Measurements from ENCODE around the gene CYP4F8. TPM values are rescaled to one million over a fixed set of nuclear protein-coding genes. Genes with fewer than 3 reads are reported as not detected.

The CYP4F8 gene
- total RNA-seq, 1 donor from 2014 or later = not detected

DNA sequence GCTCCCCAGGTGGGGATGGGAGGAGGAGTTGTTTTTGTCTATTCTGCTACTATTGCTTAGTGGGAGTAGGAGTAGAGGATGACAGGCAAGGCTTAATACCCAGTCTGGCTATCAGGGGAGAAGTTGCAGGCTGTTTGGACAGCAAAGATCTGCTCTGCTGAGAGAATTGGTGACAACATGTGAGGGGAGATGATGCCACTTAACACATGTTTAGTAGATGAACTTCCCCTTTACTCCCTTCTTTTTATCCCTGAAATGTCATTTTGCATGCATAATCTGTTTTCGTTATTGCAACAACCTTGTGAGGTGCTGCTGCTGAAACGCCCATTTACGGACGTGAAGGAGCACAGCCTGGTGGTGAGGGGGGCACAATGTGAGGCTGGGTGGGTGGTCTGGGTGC, 54.9 kb downstream of the CYP4F8 start:
- TF ChIP-seq, protein P1, sequence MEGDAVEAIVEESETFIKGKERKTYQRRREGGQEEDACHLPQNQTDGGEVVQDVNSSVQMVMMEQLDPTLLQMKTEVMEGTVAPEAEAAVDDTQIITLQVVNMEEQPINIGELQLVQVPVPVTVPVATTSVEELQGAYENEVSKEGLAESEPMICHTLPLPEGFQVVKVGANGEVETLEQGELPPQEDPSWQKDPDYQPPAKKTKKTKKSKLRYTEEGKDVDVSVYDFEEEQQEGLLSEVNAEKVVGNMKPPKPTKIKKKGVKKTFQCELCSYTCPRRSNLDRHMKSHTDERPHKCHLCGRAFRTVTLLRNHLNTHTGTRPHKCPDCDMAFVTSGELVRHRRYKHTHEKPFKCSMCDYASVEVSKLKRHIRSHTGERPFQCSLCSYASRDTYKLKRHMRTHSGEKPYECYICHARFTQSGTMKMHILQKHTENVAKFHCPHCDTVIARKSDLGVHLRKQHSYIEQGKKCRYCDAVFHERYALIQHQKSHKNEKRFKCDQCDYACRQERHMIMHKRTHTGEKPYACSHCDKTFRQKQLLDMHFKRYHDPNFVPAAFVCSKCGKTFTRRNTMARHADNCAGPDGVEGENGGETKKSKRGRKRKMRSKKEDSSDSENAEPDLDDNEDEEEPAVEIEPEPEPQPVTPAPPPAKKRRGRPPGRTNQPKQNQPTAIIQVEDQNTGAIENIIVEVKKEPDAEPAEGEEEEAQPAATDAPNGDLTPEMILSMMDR (IDR thresholded peaks at IDR 0.05; ENCODE audit: insufficient read depth, low read length, severe bottlenecking) = no peak
- no peak for FAIRE-seq
- DNase-seq (ENCODE audit: low read depth) = no peak
- no peaks in the 10 kb centered on the region for H3K36me3 ChIP-seq (ENCODE audit: control insufficient read depth, insufficient read depth, low read length)
- no peak overlapping the region for H3K4me3 ChIP-seq (ENCODE audit: low read depth, low read length)
- H3K27me3 ChIP-seq (ENCODE audit: control insufficient read depth, insufficient read depth, low read length) = no peaks in the 10 kb centered on the region

DNA sequence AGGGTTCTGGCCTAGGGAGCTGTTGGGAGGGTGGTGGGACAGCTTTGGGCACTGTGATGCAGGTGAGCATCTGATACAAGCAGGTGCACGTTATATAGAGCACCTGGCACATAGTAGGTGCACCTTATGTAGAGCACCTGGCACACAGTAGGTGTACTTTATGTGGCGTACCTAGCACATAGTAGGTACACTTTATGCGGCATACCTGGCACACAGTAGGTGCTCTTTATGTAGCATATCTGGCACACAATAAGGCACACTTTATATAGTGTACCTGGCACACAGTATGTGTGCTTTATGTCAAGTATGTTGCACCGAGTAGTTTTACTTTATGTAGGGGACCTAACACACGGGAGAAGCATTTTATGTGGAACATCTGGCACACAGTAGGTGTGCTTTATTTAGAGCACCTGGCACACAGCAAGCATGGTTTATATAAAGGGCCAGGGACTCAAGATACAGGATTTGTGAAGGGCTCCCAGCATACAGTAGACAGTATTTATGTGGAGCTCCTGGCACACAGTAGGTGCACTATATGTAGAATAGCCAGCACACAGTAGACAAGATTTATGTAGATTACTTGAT, 56.3 kb downstream of the CYP4F8 start:
- TF ChIP-seq, protein P1 (IDR thresholded peaks at IDR 0.05; ENCODE audit: insufficient read depth, low read length, severe bottlenecking) = no peak
- no peaks in the 10 kb centered on the region for H3K27me3 ChIP-seq (ENCODE audit: control insufficient read depth, insufficient read depth, low read length)
- no peak for FAIRE-seq

DNA sequence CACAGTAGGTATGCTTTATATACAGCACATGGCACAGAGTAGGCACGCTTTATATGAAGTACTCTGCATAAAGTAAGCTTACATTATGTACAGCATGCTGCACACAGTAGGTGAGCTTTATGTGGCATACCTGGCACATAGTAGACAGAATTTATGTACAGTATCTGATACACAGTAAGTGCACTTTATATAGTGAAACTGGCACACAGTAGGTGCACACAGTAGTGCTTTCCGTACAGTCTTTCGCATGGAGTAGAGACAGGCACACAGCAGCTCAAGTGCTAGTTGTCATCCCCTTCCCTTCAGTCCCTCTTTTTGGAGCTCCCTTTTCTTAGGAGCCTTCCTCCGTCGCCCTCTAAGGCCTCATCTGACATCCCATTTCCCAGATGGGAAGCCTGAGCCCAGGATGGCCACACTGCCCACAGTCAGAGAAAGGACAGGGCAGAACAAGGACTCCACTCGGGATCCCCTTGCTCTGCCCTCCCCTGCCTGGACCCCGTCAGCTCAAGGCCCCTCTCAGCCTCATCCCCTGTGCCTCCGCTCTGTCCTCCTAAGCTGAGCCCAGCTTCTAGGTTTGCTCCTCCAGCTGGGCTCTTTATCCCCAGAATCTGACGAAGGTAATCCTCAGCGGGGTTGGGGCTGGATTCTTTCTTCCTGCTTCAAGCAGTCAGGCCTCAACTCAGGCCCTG, 57.0 kb downstream of the CYP4F8 start:
- H3K4me3 ChIP-seq (ENCODE audit: low read depth, low read length) = no peak overlapping the region

More for the DNA sequence above, 56.3 kb downstream of the CYP4F8 start:
- H3K36me3 ChIP-seq (ENCODE audit: control insufficient read depth, insufficient read depth, low read length) = no peaks in the 10 kb centered on the region
- no peak overlapping the region for H3K4me3 ChIP-seq (ENCODE audit: low read depth, low read length)
- no peak for DNase-seq (ENCODE audit: low read depth)

DNA sequence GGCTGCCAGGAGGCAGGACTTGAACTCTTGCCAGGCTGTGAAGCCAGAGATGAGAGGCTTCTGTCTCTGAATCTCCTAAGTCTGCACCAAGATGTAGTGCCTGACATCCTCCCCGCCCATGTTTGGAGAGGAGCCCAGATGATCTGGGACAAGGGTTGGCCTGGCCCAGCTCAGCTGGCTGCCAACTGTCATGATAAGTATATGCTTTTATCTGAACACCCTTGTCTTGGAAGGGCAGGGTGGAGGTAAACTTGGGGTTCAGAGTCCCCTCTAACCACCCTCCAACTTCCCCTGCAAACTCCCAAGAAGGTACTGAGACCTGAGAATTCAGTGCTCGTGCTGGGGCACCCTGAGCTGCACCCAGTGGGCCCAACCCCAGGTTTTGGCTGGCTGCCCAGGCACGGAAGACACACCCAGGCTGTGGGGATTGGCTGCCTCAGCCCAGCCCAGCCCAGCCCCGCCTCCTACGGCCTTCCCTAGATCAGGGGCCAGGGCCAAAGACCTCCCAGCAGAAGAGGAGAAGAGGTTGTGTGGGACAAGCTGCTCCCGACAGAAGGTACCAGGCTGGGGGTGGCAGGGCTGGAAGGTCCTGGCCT, 57.7 kb downstream of the CYP4F8 start, which contains the start of gene CYP4F12:
Gene CYP4F12 (plus strand): TSS at position 508 of the 596 bp plus-strand sequence. CDS start 443 bp downstream, outside the sequence.
- TF ChIP-seq, protein P1 (IDR thresholded peaks at IDR 0.05; ENCODE audit: insufficient read depth, low read length, severe bottlenecking) = no peak
- Histone ChIP-seq H3K27me3 (ENCODE audit: control insufficient read depth, insufficient read depth, low read length) (no peaks in the 10 kb centered on the region), H3K4me3 (ENCODE audit: low read depth, low read length) (peak within 1 kb of the TSS; percentile 12), H3K36me3 (ENCODE audit: control insufficient read depth, insufficient read depth, low read length) (no peaks in the 10 kb centered on the region)
- no peak for FAIRE-seq
- peak; percentile 17 for DNase-seq (ENCODE audit: low read depth)

More for the DNA sequence above, 57.0 kb downstream of the CYP4F8 start:
- DNase-seq (ENCODE audit: low read depth) = no peak
- H3K27me3 ChIP-seq (ENCODE audit: control insufficient read depth, insufficient read depth, low read length) = no peaks in the 10 kb centered on the region
- TF ChIP-seq, protein P1 (IDR thresholded peaks at IDR 0.05; ENCODE audit: insufficient read depth, low read length, severe bottlenecking) = no peak
- no peaks in the 10 kb centered on the region for H3K36me3 ChIP-seq (ENCODE audit: control insufficient read depth, insufficient read depth, low read length)
- peak; percentile 83 for FAIRE-seq

DNA sequence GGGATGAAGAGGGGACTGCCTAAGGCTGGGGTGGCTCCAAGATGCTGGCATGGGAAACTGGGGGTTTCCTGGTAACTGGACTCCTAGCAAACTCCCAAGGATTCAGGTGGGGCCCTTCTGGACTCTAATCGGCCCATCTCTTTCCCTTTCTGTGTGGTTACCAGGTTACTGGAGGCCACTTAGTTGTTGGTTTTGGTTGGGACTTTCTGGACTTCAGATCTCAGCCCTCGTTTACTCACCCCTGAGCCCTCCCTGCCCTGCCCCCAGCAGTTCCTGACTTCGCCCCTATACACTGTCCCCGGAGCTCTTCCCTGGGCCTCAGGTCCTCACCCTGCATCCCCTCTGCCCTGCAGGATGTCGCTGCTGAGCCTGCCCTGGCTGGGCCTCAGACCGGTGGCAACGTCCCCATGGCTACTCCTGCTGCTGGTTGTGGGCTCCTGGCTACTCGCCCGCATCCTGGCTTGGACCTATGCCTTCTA, 58.2 kb downstream of the CYP4F8 start:
- H3K27me3 ChIP-seq (ENCODE audit: control insufficient read depth, insufficient read depth, low read length) = no peaks in the 10 kb centered on the region
- no peaks in the 10 kb centered on the region for H3K36me3 ChIP-seq (ENCODE audit: control insufficient read depth, insufficient read depth, low read length)
- no peak for FAIRE-seq
- DNase-seq (ENCODE audit: low read depth) = no peak
- H3K4me3 ChIP-seq (ENCODE audit: low read depth, low read length) = peak overlapping the region; percentile 12
- TF ChIP-seq, protein P1 (IDR thresholded peaks at IDR 0.05; ENCODE audit: insufficient read depth, low read length, severe bottlenecking) = no peak

All from bronchial epithelial cell (primary cell).